Measurements from ENCODE around the gene MYLK4.

The MYLK4 gene

DNA sequence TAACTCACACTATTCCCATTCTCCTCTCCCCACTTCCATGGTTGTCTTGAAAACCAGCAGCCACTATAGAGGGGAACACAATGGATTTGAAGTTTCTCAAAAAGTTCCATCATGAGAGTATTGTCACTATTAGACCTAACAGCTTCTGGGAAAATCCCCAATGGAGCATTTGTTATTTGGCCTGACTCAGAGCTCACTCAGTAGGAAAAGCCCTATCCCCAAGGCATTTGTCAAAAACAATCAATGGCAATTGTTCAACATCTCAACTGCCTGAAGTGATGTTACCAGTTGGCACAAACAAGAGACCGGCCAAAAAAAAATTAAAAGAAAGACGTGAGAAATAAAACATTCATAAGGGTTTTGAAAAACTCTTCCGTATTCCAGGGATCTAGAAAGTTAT is 98.8 kb downstream of the MYLK4 start:
- no peak overlapping the region for H3K4me3 ChIP-seq (ENCODE audit: low read length)
- no peak for TF ChIP-seq ZNF274 (IDR thresholded peaks at IDR 0.05; ENCODE audit: low read depth, low read length)

GRCh38 chr6:2651536-2651935 is 99.2 kb downstream of the MYLK4 start:
- H3K4me3 ChIP-seq (ENCODE audit: low read length) = no peak overlapping the region
- TF ChIP-seq ZNF274 (IDR thresholded peaks at IDR 0.05; ENCODE audit: low read depth, low read length) = no peak

- H3K4me3 ChIP-seq (ENCODE audit: low read length) = no peak overlapping the region
- no peak for TF ChIP-seq ZNF274 (IDR thresholded peaks at IDR 0.05; ENCODE audit: low read depth, low read length)
Observed at GRCh38 chr6:2646346-2646745, 104.4 kb downstream of the MYLK4 start.

DNA sequence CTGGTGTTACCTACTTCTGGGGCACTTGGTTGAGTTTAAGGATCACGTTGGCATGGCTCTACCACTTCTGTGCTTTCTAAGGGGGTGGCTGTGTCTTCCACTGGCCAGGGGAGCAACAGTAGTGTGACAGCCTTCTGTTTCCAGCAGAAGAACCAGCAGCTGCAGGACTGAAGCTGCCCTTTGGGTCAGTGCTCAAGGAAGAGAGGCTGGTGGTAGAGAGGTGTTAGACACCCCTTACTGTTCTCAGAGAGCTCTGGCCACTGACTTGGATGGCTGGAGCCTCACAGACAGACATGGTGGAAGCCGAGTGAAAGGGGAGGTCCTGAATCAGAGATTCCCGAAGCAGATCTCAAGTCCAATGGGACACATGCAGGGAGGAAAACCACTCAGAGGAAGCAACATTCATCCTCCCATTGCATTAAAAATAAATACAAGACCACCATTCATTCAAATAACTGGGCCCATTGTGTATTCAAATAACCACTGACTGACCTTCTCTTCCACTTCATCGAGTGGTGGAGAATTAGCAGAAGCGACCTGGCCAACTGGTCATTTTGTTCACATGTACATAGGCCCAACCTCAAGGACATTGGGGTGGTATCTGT is 106.7 kb downstream of the MYLK4 start:
- TF ChIP-seq ZNF274 (IDR thresholded peaks at IDR 0.05; ENCODE audit: low read depth, low read length) = no peak
- H3K4me3 ChIP-seq (ENCODE audit: low read length) = no peak overlapping the region

- H3K4me3 ChIP-seq (ENCODE audit: low read length) = no peak overlapping the region
- no peak for TF ChIP-seq ZNF274 (IDR thresholded peaks at IDR 0.05; ENCODE audit: low read depth, low read length)
Observed at GRCh38 chr6:2643130-2643529, 107.6 kb downstream of the MYLK4 start.

DNA sequence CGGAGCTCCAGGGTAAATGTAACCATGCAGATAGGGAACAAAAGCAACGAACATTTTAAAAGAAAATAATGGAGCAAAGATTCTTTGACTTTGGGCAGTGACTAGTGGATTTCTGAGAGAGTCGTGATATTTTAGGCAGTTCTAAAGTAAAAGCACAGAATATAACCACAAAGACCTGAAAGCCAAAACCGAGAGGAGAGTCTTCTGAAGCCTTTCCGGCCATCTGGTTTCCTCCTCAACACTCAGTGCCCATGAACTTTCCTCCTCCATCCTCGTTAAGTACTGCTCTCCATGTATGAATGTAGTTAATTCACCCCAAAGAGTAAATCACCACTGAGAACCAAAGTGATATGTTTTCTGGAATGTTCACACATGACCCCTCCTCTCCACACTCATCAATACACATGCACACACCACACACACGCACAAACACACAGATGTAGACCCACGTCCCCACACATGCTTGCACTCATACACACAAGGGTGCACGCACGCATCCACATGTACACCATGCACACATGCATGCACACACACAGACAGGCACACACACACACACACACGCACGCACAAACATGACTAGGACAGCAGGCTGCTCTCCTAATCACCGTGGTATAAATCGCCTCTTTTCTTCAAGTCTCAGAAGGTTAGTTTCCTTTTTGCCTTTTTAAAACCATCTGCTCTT is 109.5 kb downstream of the MYLK4 start:
- no peak for TF ChIP-seq ZNF274 (IDR thresholded peaks at IDR 0.05; ENCODE audit: low read depth, low read length)
- H3K4me3 ChIP-seq (ENCODE audit: low read length) = peak overlapping the region; percentile 20; the same call in 1 of the 2 replicates

DNA sequence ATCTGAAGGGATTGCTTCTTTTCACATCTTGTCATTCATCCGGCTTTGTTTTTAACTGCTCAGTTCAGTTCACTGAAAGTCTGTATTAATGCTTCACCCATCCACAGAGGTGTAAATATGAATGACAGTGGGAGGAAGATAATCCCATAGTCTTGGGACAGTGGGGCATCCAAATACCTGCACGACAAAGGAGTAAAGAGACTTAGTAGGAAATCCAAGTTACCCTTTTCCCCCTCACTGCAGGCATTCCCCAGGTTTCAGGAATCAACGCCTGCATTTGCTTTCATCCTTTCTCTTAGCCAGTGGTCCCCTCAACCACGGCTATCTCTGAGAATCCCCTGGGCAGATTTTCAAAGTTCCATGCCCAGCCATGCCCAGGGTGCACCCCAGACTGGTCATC is 110.2 kb downstream of the MYLK4 start:
- H3K4me3 ChIP-seq (ENCODE audit: low read length) = peak overlapping the region; percentile 17; the same call in 1 of the 2 replicates
- TF ChIP-seq ZNF274 (IDR thresholded peaks at IDR 0.05; ENCODE audit: low read depth, low read length) = no peak

DNA sequence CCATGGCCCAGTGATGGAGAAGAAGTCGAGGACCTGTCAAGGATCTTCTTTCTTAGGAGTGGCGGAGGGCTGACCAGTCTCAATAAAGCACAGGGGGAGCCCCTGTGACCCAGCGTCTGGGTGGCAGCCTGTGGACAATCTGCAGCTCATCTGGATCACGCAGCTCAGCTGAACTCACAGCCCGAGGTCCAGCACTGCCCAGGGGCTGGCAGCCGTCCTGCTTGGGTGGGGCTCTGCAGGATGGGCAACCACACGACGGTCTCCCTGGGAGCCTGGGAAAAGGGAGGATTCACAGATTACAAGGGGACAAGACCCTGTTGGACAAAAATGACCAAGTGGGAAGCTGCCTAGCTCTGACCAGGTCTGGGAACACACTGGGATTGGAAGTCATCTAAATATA is 110.8 kb downstream of the MYLK4 start:
- no peak for TF ChIP-seq ZNF274 (IDR thresholded peaks at IDR 0.05; ENCODE audit: low read depth, low read length)
- H3K4me3 ChIP-seq (ENCODE audit: low read length) = no peak overlapping the region

GRCh38 chr6:2639167-2639566 is 111.6 kb downstream of the MYLK4 start:
- no peak overlapping the region for H3K4me3 ChIP-seq (ENCODE audit: low read length)
- TF ChIP-seq ZNF274 (IDR thresholded peaks at IDR 0.05; ENCODE audit: low read depth, low read length) = no peak

GRCh38 chr6:2636672-2637071 is 114.0 kb downstream of the MYLK4 start:
- no peak for TF ChIP-seq ZNF274 (IDR thresholded peaks at IDR 0.05; ENCODE audit: low read depth, low read length)

GRCh38 chr6:2635911-2636310 is 114.8 kb downstream of the MYLK4 start:
- no peak for TF ChIP-seq ZNF274 (IDR thresholded peaks at IDR 0.05; ENCODE audit: low read depth, low read length)
- H3K4me3 ChIP-seq (ENCODE audit: low read length) = no peak overlapping the region

More at GRCh38 chr6:2636672-2637071, 114.0 kb downstream of the MYLK4 start:
- no peak overlapping the region for H3K4me3 ChIP-seq (ENCODE audit: low read length)

DNA sequence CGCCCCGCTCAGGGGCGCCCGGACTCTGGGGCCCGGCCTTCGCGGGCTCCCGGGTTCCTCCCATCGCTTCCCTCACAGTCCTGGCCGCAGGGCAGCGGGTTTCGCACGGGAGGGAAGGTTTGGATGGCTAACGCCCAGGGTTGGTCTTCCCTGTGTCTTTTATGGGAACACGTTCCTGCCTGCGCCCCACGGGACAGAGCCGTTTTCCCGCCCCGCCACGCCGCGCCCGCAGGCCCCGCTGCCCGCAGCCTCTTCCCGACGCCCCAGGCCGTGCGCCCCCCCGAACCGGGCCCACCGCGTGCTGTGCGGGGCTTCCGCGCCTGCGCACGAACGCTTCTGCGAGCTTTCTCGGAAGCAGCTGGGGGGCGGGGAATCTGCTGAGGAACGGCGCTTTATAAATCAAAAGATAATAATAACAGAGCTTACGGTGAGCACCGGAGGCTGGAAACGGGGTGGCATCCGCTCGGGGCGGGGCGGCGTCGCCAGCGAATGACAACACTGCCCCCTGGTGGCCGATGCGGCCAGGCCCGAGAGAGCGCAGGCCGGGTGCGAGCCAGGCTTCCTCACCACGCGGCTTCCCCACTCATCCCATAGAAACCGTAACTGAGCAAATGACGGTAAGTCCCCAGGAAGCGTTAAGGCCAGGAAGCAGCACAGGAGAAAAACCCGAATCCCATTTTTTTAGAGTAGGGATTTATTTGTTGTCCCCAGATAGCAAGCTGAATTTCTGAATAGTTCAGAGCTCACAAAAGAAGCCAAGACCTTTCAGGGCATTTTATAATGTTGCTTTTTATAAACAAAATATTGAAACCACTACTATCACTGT is 116.4 kb downstream of the MYLK4 start:
- H3K4me3 ChIP-seq (ENCODE audit: low read length) = peak overlapping the region; percentile 33; the same call in 1 of the 2 replicates
- no peak for TF ChIP-seq ZNF274 (IDR thresholded peaks at IDR 0.05; ENCODE audit: low read depth, low read length)

GRCh38 chr6:2633736-2634135 is 117.0 kb downstream of the MYLK4 start:
- no peak overlapping the region for H3K4me3 ChIP-seq (ENCODE audit: low read length)
- no peak for TF ChIP-seq ZNF274 (IDR thresholded peaks at IDR 0.05; ENCODE audit: low read depth, low read length)

DNA sequence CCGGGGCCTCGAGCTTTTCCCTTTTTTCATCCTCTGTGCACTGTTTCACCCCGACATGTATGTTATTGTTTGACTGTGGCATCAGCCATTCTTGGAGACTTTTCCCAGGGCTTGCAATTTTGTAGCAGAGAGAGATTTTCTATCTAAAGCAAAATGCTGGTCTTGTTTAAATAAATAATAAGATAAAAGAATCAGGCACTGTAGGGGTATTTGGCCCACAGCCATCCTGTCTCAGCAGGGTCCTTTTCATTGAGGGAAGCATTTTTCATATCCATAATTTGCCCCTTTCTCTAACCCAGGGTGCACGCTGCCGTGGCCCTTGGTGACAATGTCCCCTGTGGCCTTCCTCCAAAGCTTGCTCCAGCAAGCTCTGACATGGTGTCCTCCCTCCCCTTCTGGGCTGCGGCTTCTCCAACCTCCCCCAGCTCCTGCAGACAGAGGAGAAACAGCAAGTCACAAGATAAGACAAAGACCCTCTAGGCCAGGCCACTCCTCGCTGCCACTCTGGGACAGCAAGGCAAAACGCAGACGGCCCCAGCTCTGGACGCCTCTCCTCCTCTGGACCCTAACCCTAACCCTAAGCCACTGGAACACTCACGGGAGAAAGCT is 117.6 kb downstream of the MYLK4 start:
- no peak for TF ChIP-seq ZNF274 (IDR thresholded peaks at IDR 0.05; ENCODE audit: low read depth, low read length)
- no peak overlapping the region for H3K4me3 ChIP-seq (ENCODE audit: low read length)

All from GM08714 (cell line).